Lower leg skin (tissue), 3 donors: Measurements from ENCODE around the gene GINS1.

Experiments
- POLR2A ChIP-seq, 2 donors: fragments of 450-650 bp; IDR thresholded peaks; one replicate each; pipeline ENCODE4 v1.6.1; 2016 to 2017; ENCODE audit warnings: antibody characterized with exemption in 2 of 2, mild to moderate bottlenecking in 1 of 2, moderate library complexity in 1 of 2
- TF ChIP-seq, protein P1 (sequence below), 3 donors: fragments of 450-650 bp; IDR thresholded peaks; one replicate each; pipeline ENCODE4 v1.5.1; 2016; ENCODE audit warnings: antibody characterized with exemption in 3 of 3, mild to moderate bottlenecking in 3 of 3, moderate library complexity in 2 of 3

GRCh38 chr20:25479638-25480037, 72.2 kb downstream of the GINS1 start:
- TF ChIP-seq, protein P1, sequence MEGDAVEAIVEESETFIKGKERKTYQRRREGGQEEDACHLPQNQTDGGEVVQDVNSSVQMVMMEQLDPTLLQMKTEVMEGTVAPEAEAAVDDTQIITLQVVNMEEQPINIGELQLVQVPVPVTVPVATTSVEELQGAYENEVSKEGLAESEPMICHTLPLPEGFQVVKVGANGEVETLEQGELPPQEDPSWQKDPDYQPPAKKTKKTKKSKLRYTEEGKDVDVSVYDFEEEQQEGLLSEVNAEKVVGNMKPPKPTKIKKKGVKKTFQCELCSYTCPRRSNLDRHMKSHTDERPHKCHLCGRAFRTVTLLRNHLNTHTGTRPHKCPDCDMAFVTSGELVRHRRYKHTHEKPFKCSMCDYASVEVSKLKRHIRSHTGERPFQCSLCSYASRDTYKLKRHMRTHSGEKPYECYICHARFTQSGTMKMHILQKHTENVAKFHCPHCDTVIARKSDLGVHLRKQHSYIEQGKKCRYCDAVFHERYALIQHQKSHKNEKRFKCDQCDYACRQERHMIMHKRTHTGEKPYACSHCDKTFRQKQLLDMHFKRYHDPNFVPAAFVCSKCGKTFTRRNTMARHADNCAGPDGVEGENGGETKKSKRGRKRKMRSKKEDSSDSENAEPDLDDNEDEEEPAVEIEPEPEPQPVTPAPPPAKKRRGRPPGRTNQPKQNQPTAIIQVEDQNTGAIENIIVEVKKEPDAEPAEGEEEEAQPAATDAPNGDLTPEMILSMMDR (IDR thresholded peaks at IDR 0.05) = no peak
- no peak for TF ChIP-seq POLR2A (IDR thresholded peaks at IDR 0.05)
